PC-9 (cell line): ENCODE measurements around the gene TSSK1B. TPM values are rescaled to one million over a fixed set of nuclear protein-coding genes. Genes with fewer than 3 reads are reported as not detected.
"Not testable (repeated sequence)": the region's sequence is repeated elsewhere in the genome, so short reads cannot be mapped to it uniquely, and the experiment has no call there.

ENCODE experiments used
- BruUV-seq: library from RNA; stranded (reverse); fragments of 400-500 nt; replicated peaks from 2 replicates; lab custom pipeline; 2021; lab: Mats Ljungman, UMichigan
- CTCF ChIA-PET: fragments of 300-600 bp; sonication (Branson Sonifier 250); formaldehyde crosslinking; loops from one replicate; lab custom pipeline; 2022; ENCODE audit warnings: antibody characterized with exemption; lab: Charles Lee
- POLR2A ChIA-PET: fragments of 300-600 bp; sonication (Branson Sonifier 250); formaldehyde crosslinking; loops from one replicate; lab custom pipeline; 2022; ENCODE audit warnings: antibody characterized with exemption; ENCODE audit not compliant: unreplicated experiment; lab: Charles Lee
- DNase-seq, 2 experiments: peaks; one replicate each; pipeline versions ENCODE4 v3.0.0 to v3.0.0-alpha.2; 2015 to 2022; ENCODE audit warnings: mixed read lengths in 1 of 2
- H2AFZ ChIP-seq: fragments of 200-600 bp; sonication (generic); 2 replicates; pipeline ENCODE4 v1.8.1; 2017; ENCODE audit warnings: antibody characterized with exemption
- H3F3A ChIP-seq: fragments of 200-600 bp; sonication (generic); 2 replicates; pipeline ENCODE4 v1.8.1; 2017; ENCODE audit warnings: antibody characterized with exemption, mild to moderate bottlenecking, low read depth; ENCODE audit not compliant: insufficient read depth
- H3K27ac ChIP-seq: fragments of 200-600 bp; sonication (generic); 2 replicates; pipeline ENCODE4 v1.6.1; 2016; ENCODE audit warnings: mixed run types
- H3K27me3 ChIP-seq: fragments of 200-600 bp; sonication (generic); 2 replicates; pipeline ENCODE4 v1.6.1; 2016; ENCODE audit warnings: low read depth, mixed run types; ENCODE audit not compliant: insufficient read depth
- H3K36me3 ChIP-seq: fragments of 200-600 bp; sonication (generic); 2 replicates; pipeline ENCODE4 v1.6.1; 2016; ENCODE audit warnings: low read depth, mixed run types
- H3K4me1 ChIP-seq: fragments of 200-600 bp; sonication (generic); replicated peaks from 2 replicates; pipeline ENCODE4 v1.6.1; 2016; ENCODE audit warnings: mixed run types; ENCODE audit not compliant: insufficient read depth
- H3K4me2 ChIP-seq: fragments of 200-600 bp; sonication (generic); 2 replicates; pipeline ENCODE4 v1.6.1; 2017; ENCODE audit warnings: mixed run types
- H3K4me3 ChIP-seq: fragments of 200-600 bp; sonication (generic); 2 replicates; pipeline ENCODE4 v1.6.1; 2016; ENCODE audit warnings: mixed run types
- H3K79me2 ChIP-seq: fragments of 200-600 bp; sonication (generic); 2 replicates; pipeline ENCODE4 v1.6.1; 2017; ENCODE audit warnings: low read depth, mixed run types
- H3K9me2 ChIP-seq: fragments of 200-600 bp; sonication (generic); 2 replicates; pipeline ENCODE4 v1.8.1; 2017; ENCODE audit warnings: mild to moderate bottlenecking; ENCODE audit not compliant: insufficient read depth
- H3K9me3 ChIP-seq: fragments of 200-600 bp; sonication (generic); 2 replicates; pipeline ENCODE4 v1.8.1; 2016; ENCODE audit warnings: low read depth; ENCODE audit not compliant: insufficient read depth
- H4K20me1 ChIP-seq: fragments of 200-600 bp; sonication (generic); 2 replicates; pipeline ENCODE4 v1.8.1; 2017; ENCODE audit not compliant: insufficient read depth
- CTCF ChIP-seq: fragments of 200-600 bp; sonication (generic); conservative IDR thresholded peaks from 2 replicates; pipeline ENCODE4 v1.6.1; 2017; ENCODE audit warnings: mixed run types, antibody characterized with exemption, mild to moderate bottlenecking, moderate library complexity
- EZH2 ChIP-seq: fragments of 200-600 bp; sonication (generic); IDR thresholded peaks from 2 replicates; pipeline ENCODE4 v1.8.0; 2017; ENCODE audit warnings: antibody characterized with exemption, low read depth
- intact Hi-C: fragments of 100-400 bp; cut with micrococcal nuclease; formaldehyde crosslinking; loops from one replicate; pipeline ENCODE4 v1.10.0; 2022; ENCODE audit not compliant: unreplicated experiment
- total RNA-seq: library from RNA; stranded (reverse); gene quantifications from 2 replicates; pipeline ENCODE4 v1.2.3, GENCODE V29; 2021

The TSSK1B gene
- total RNA-seq, 1 experiment from 2014 or later: not detected

- CTCF ChIA-PET: no interaction called here
- BruUV-seq: no TSS peak
- Histone ChIP-seq H4K20me1 (no peaks in the 10 kb centered on the region), H3K27ac (no peak overlapping the region), H3K9me2 (no peaks in the 10 kb centered on the region), H3K4me1 (no peaks in the 10 kb centered on the region), H3F3A (no peaks in the 10 kb centered on the region), H3K27me3 (no peaks in the 10 kb centered on the region), H3K79me2 (no peaks in the 10 kb centered on the region), H3K9me3 (no peaks in the 10 kb centered on the region), H3K4me2 (no peak overlapping the region), H3K36me3 (no peaks in the 10 kb centered on the region), H3K4me3 (no peak overlapping the region), H2AFZ (no peak overlapping the region)
- TF ChIP-seq CTCF (no peak), EZH2 (no peak)
- DNase-seq: no peak
- intact Hi-C loops: no loop called here
- POLR2A ChIA-PET: no interaction called here
Measured at GRCh38 chr5:113421693-113422092, 13.1 kb downstream of the TSSK1B start.

- no peak overlapping the region for H3K4me2 ChIP-seq
- H3K4me3 ChIP-seq: no peak overlapping the region
- TF ChIP-seq CTCF (no peak), EZH2 (no peak)
- H2AFZ ChIP-seq: no peak overlapping the region
- no peaks in the 10 kb centered on the region for H4K20me1 ChIP-seq
- ChIA-PET POLR2A (no interaction called here), CTCF (no interaction called here)
- no peaks in the 10 kb centered on the region for H3K9me3 ChIP-seq
- no peaks in the 10 kb centered on the region for H3K79me2 ChIP-seq
- no peaks in the 10 kb centered on the region for H3K9me2 ChIP-seq
- DNase-seq: no peak
- intact Hi-C loops: no loop called here
- no peaks in the 10 kb centered on the region for H3K36me3 ChIP-seq
- H3K27ac ChIP-seq: no peak overlapping the region
- H3K4me1 ChIP-seq: no peaks in the 10 kb centered on the region
- no TSS peak for BruUV-seq
- H3F3A ChIP-seq: no peaks in the 10 kb centered on the region
- H3K27me3 ChIP-seq: no peaks in the 10 kb centered on the region
Measured at GRCh38 chr5:113405530-113405929, 29.3 kb downstream of the TSSK1B start.

GRCh38 chr5:113404269-113404668, 30.5 kb downstream of the TSSK1B start:
- Histone ChIP-seq H3K79me2 (no peaks in the 10 kb centered on the region), H3K4me1 (no peaks in the 10 kb centered on the region), H4K20me1 (no peaks in the 10 kb centered on the region), H3K27ac (no peak overlapping the region), H3K9me2 (no peaks in the 10 kb centered on the region), H3K4me3 (no peak overlapping the region), H2AFZ (no peak overlapping the region), H3K4me2 (no peak overlapping the region), H3F3A (no peaks in the 10 kb centered on the region), H3K36me3 (no peaks in the 10 kb centered on the region), H3K9me3 (no peaks in the 10 kb centered on the region), H3K27me3 (no peaks in the 10 kb centered on the region)
- intact Hi-C loops: no loop called here
- TF ChIP-seq EZH2: no peak
- no peak for TF ChIP-seq CTCF
- BruUV-seq: no TSS peak
- POLR2A ChIA-PET: interaction anchor here (0.6 kb wide), 1 partner anchor 106 kb away, joined by 5 read pairs; no protein-coding TSS in a partner anchor
- no peak for DNase-seq
- CTCF ChIA-PET: no interaction called here

- H2AFZ ChIP-seq, intact Hi-C loops, H3K27ac ChIP-seq, H4K20me1 ChIP-seq, H3K27me3 ChIP-seq, H3K4me2 ChIP-seq, H3F3A ChIP-seq, H3K9me2 ChIP-seq, BruUV-seq, H3K4me1 ChIP-seq, H3K4me3 ChIP-seq, H3K36me3 ChIP-seq, H3K9me3 ChIP-seq, CTCF ChIA-PET, POLR2A ChIA-PET, DNase-seq, H3K79me2 ChIP-seq: not testable (repeated sequence)
Measured at GRCh38 chr5:113397986-113398385, 36.8 kb downstream of the TSSK1B start.
